CD14-positive monocyte (primary cell): Measurements from ENCODE around the gene OTUD3. TPM values are rescaled to one million over a fixed set of nuclear protein-coding genes. Genes with fewer than 3 reads are reported as not detected.

ENCODE experiments used
- DNase-seq, 3 donors: peaks; one replicate each; pipeline ENCODE4 v3.0.0-alpha.2; 2011 to 2022
- H2AFZ ChIP-seq: 2 replicates; pipeline ENCODE4 v1.6.0; 2012; ENCODE audit warnings: mild to moderate bottlenecking, low read depth, low read length, inconsistent platforms; ENCODE audit not compliant: insufficient read depth, poor library complexity, severe bottlenecking
- H3K27ac ChIP-seq, 2 donors: 1 replicate in 1 of 2; 2 replicates in 1 of 2; pipeline ENCODE4 v1.5.1; 2012 to 2013; ENCODE audit warnings: low read length in 2 of 2, control low read depth in 1 of 2, inconsistent platforms in 1 of 2, low read depth in 1 of 2, mild to moderate bottlenecking in 1 of 2
- H3K27me3 ChIP-seq, 2 donors: one replicate each; pipeline versions ENCODE4 v1.6.0 to v1.6.1; 2011 to 2013; ENCODE audit warnings: low read length in 2 of 2; ENCODE audit not compliant: control insufficient read depth in 2 of 2, insufficient read depth in 2 of 2
- H3K36me3 ChIP-seq, 2 donors: replicated peaks in 1 of 2; 1 replicate in 1 of 2; 2 replicates in 1 of 2; pipeline versions ENCODE4 v1.5.1 to v1.6.1; 2012 to 2013; ENCODE audit warnings: low read length in 2 of 2, control low read depth in 1 of 2, inconsistent platforms in 1 of 2, mild to moderate bottlenecking in 1 of 2; ENCODE audit not compliant: insufficient read depth in 2 of 2, control insufficient read depth in 1 of 2
- H3K4me1 ChIP-seq, 2 donors: 1 replicate in 1 of 2; 2 replicates in 1 of 2; pipeline versions ENCODE4 v1.5.1 to v1.6.1; 2012 to 2013; ENCODE audit warnings: low read length in 2 of 2, control low read depth in 1 of 2, inconsistent platforms in 1 of 2, mild to moderate bottlenecking in 1 of 2, moderate library complexity in 1 of 2; ENCODE audit not compliant: insufficient read depth in 2 of 2, control insufficient read depth in 1 of 2
- H3K4me2 ChIP-seq: replicated peaks from 2 replicates; pipeline ENCODE3; 2012; ENCODE audit warnings: low read length, moderate library complexity, mild to moderate bottlenecking; ENCODE audit not compliant: poor library complexity, severe bottlenecking; ENCODE audit errors: extremely low read depth
- H3K4me3 ChIP-seq, 3 experiments: fragments of 200-600 bp in 1 of 3; sonication (generic) in 1 of 3; replicated peaks in 1 of 3; 1 replicate in 2 of 3; 2 replicates in 1 of 3; pipeline ENCODE4 v1.5.1; 2011 to 2013; ENCODE audit warnings: low read length in 3 of 3, mild to moderate bottlenecking in 3 of 3, control low read depth in 2 of 3, low read depth in 2 of 3, inconsistent platforms in 1 of 3, moderate library complexity in 1 of 3
- H3K79me2 ChIP-seq: 2 replicates; pipeline ENCODE4 v1.6.0; 2012; ENCODE audit warnings: mild to moderate bottlenecking, control low read depth, inconsistent platforms, low read length, moderate library complexity; ENCODE audit not compliant: insufficient read depth
- H3K9ac ChIP-seq: 2 replicates; pipeline ENCODE4 v1.6.0; 2017; ENCODE audit warnings: low read length, mild to moderate bottlenecking; ENCODE audit not compliant: insufficient read depth, poor library complexity, severe bottlenecking
- H3K9me3 ChIP-seq, 2 donors: replicated peaks in 1 of 2; 1 replicate in 1 of 2; 2 replicates in 1 of 2; pipeline versions ENCODE4 v1.5.1 to v1.6.1; 2012 to 2013; ENCODE audit warnings: low read length in 2 of 2, control low read depth in 1 of 2; ENCODE audit not compliant: control insufficient read depth in 1 of 2, insufficient read depth in 1 of 2
- H4K20me1 ChIP-seq: 2 replicates; pipeline ENCODE4 v1.6.0; 2012; ENCODE audit warnings: mild to moderate bottlenecking, low read length, control low read depth, moderate library complexity; ENCODE audit not compliant: insufficient read depth
- H3K27ac Mint-ChIP-seq, 7 donors: one replicate each; pipeline ENCODE4 v1.8.0; 2020; ENCODE audit warnings: mild to moderate bottlenecking in 7 of 7, mixed read lengths in 7 of 7, moderate library complexity in 6 of 7, inconsistent platforms in 2 of 7
- H3K27me3 Mint-ChIP-seq, 3 donors: one replicate each; pipeline ENCODE4 v1.8.0; 2021 to 2022; ENCODE audit warnings: low read depth in 3 of 3, mild to moderate bottlenecking in 3 of 3, mixed read lengths in 3 of 3, moderate library complexity in 3 of 3, inconsistent platforms in 1 of 3
- H3K36me3 Mint-ChIP-seq, 2 donors: one replicate each; pipeline ENCODE4 v1.8.0; 2020; ENCODE audit warnings: mixed read lengths in 2 of 2, inconsistent platforms in 1 of 2, mild to moderate bottlenecking in 1 of 2
- H3K4me1 Mint-ChIP-seq: one replicate; pipeline ENCODE4 v1.8.0; 2020; ENCODE audit warnings: mild to moderate bottlenecking, mixed read lengths
- H3K4me3 Mint-ChIP-seq, 2 donors: one replicate each; pipeline ENCODE4 v1.8.0; 2020; ENCODE audit warnings: mild to moderate bottlenecking in 2 of 2, mixed read lengths in 2 of 2, moderate library complexity in 1 of 2
- H3K9me3 Mint-ChIP-seq, 7 donors: one replicate each; pipeline ENCODE4 v1.8.0; 2020 to 2022; ENCODE audit warnings: mixed read lengths in 7 of 7, mild to moderate bottlenecking in 6 of 7, moderate library complexity in 6 of 7, inconsistent platforms in 2 of 7
- WGBS: methylation state at CpG from one replicate; pipeline ENCODE4 v1.1.5; 2013; ENCODE audit warnings: missing lambda C conversion rate; ENCODE audit not compliant: insufficient coverage; 5-methylcytosine and 5-hydroxymethylcytosine counted together
- intact Hi-C, 2 donors: fragments of 100-400 bp; cut with micrococcal nuclease; formaldehyde crosslinking; loops; one replicate each; pipeline versions ENCODE4 v1.15.0 to v1.15.1; 2023
- polyA plus RNA-seq, 3 donors: library from polyadenylated mRNA; depleted of rRNA in 1 of 3; unstranded in 2 of 3; stranded (reverse) in 1 of 3; fragments of 300-500 nt in 2 of 3; fragments of >200 nt in 1 of 3; fragmentation: Illumina TruSeq in 2 of 3; gene quantifications; 1 replicate in 2 of 3; 2 replicates in 1 of 3; pipeline ENCODE4 v1.2.3, GENCODE V29; 2012 to 2021
- TF ChIP-seq, protein P1 (sequence below): fragments of 200-600 bp; IDR thresholded peaks from one replicate; pipeline ENCODE4 v1.8.0; 2022; ENCODE audit warnings: antibody characterized with exemption, mild to moderate bottlenecking

The OTUD3 gene
- polyA plus RNA-seq, 3 donors, result 0.05 to 3.8 (median 1.2) TPM

DNA sequence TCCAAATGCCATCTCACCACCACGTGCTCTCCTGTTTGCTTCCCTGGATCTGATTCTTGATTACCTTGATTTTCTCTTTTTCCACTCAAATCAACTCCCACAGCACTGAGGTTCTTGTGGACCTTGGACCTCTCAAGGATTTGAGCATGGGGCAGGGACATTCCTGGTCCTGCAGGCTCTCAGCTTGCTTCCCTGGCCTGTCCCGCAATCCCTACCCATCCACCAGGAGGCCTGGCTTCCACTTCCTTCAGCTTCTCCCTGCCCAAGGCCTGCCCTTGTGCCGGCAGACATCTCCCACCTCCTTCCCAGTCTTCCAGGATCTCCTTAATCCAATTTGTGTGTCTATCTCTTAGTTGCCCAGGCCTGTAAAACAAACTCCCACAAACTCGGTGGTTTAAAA is 75.6 kb downstream of the OTUD3 start:
- Histone ChIP-seq H3K27me3 (peaks cover 0 to 2% of the 10 kb centered on the region in 2 donors), H2AFZ (no peak overlapping the region), H3K79me2 (no peaks in the 10 kb centered on the region), H3K27ac (no peak overlapping the region), H3K9me3 (no peaks in the 10 kb centered on the region), H3K36me3 (no peaks in the 10 kb centered on the region), H4K20me1 (no peaks in the 10 kb centered on the region), H3K9ac (no peak overlapping the region), H3K4me3 (no peak overlapping the region), H3K4me2 (no peak overlapping the region), H3K4me1 (no peaks in the 10 kb centered on the region)
- Mint-ChIP-seq H3K4me3 (peak overlapping the region in 1 of 2 donors; percentile 2), H3K36me3 (no peaks in the 10 kb centered on the region), H3K9me3 (peaks cover 0 to 6% (median 0%) of the 10 kb centered on the region in 7 donors), H3K4me1 (peaks cover 2% of the 10 kb centered on the region), H3K27me3 (peaks cover 17 to 19% (median 17%) of the 10 kb centered on the region in 3 donors), H3K27ac (peak overlapping the region in 1 of 7 donors; percentile 17)
- no peak for DNase-seq
- intact Hi-C loops, result no loop called here
- TF ChIP-seq, protein P1, sequence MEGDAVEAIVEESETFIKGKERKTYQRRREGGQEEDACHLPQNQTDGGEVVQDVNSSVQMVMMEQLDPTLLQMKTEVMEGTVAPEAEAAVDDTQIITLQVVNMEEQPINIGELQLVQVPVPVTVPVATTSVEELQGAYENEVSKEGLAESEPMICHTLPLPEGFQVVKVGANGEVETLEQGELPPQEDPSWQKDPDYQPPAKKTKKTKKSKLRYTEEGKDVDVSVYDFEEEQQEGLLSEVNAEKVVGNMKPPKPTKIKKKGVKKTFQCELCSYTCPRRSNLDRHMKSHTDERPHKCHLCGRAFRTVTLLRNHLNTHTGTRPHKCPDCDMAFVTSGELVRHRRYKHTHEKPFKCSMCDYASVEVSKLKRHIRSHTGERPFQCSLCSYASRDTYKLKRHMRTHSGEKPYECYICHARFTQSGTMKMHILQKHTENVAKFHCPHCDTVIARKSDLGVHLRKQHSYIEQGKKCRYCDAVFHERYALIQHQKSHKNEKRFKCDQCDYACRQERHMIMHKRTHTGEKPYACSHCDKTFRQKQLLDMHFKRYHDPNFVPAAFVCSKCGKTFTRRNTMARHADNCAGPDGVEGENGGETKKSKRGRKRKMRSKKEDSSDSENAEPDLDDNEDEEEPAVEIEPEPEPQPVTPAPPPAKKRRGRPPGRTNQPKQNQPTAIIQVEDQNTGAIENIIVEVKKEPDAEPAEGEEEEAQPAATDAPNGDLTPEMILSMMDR, result no peak
- 93% methylated on average over 4 of the region's 4 CpGs for WGBS

DNA sequence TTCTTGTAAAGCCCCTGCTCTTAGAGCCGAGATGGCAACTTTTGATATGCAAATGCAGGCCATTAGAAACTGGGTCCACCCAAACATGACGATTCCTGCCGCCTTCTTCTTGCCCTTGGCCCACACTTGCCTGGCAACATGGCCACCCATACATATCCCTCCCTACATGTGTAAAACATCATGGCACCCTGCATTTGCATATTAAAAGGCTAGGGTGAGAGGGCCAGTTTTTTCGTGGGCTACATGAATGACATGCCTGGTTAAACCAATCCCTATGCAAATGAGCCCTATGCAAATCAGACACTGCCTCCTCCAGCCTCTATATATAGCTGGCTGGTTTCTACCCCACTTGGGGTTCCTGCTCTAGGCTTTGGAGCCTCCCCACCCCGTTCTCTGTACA is 78.4 kb downstream of the OTUD3 start:
- 40% methylated on average over 1 of the region's 5 CpGs for WGBS
- DNase-seq, result no peak
- intact Hi-C loops, result no loop called here

More for the DNA sequence above, 78.4 kb downstream of the OTUD3 start:
- Histone ChIP-seq H3K4me3 (no peak overlapping the region), H2AFZ (no peak overlapping the region), H3K4me1 (no peaks in the 10 kb centered on the region), H3K36me3 (no peaks in the 10 kb centered on the region), H3K9ac (no peak overlapping the region), H3K79me2 (no peaks in the 10 kb centered on the region), H3K27me3 (no peaks in the 10 kb centered on the region), H3K4me2 (no peak overlapping the region), H3K9me3 (no peaks in the 10 kb centered on the region), H3K27ac (no peak overlapping the region), H4K20me1 (no peaks in the 10 kb centered on the region)
- Mint-ChIP-seq H3K36me3 (no peaks in the 10 kb centered on the region), H3K4me3 (no peak overlapping the region), H3K9me3 (peaks cover 0 to 7% (median 2%) of the 10 kb centered on the region in 7 donors), H3K27ac (no peak overlapping the region), H3K4me1 (peaks cover 2% of the 10 kb centered on the region), H3K27me3 (peaks cover 9 to 18% (median 14%) of the 10 kb centered on the region in 3 donors)
- TF ChIP-seq, protein P1, result no peak

Other genes starting within 250 kb of the OTUD3 start
- under 1 TPM in 1 of 3 donors, not detected in 2; 0.07 TPM for gene NBL1, start 238.1 kb upstream of the OTUD3 start, polyA plus RNA-seq
- gene HTR6, start 217.5 kb upstream of the OTUD3 start, polyA plus RNA-seq, result not detected
- 10 to 100 TPM in 1 of 3 donors, 1 to 10 TPM in 2; 6.9 to 10.1 (median 7.9) TPM for gene TMCO4, start 82.5 kb upstream of the OTUD3 start, polyA plus RNA-seq
- gene RNF186, start 67.1 kb upstream of the OTUD3 start, polyA plus RNA-seq, result not detected
- not detected for gene PLA2G2E, start 41.2 kb downstream of the OTUD3 start, polyA plus RNA-seq
- not detected for gene PLA2G2A, start 97.2 kb downstream of the OTUD3 start, polyA plus RNA-seq
- gene PLA2G5, start 187.8 kb downstream of the OTUD3 start, polyA plus RNA-seq, result not detected
- gene PLA2G2D, start 237.1 kb downstream of the OTUD3 start, polyA plus RNA-seq, result under 1 TPM in 2 of 3 donors, not detected in 1; 0.08 TPM